Neutrophil (primary cell): ENCODE measurements around the gene AREG.

Experiments
- H3K27ac ChIP-seq: fragments of 200-600 bp; sonication (generic); 2 replicates; pipeline ENCODE4 v1.5.1; 2016; ENCODE audit warnings: mild to moderate bottlenecking, moderate library complexity
- H3K27me3 ChIP-seq: fragments of 200-600 bp; sonication (generic); 2 replicates; pipeline ENCODE4 v1.6.0; 2016; ENCODE audit warnings: mild to moderate bottlenecking
- H3K36me3 ChIP-seq: fragments of 200-600 bp; sonication (generic); 2 replicates; pipeline ENCODE4 v1.5.1; 2017
- H3K4me1 ChIP-seq, 2 experiments: fragments of 200-600 bp in 1 of 2; sonication (generic) in 1 of 2; 1 replicate in 1 of 2; 2 replicates in 1 of 2; pipeline versions ENCODE4 v1.5.1 to v1.6.1; 2013 to 2016; ENCODE audit warnings: low read depth in 1 of 2, low read length in 1 of 2, mild to moderate bottlenecking in 1 of 2, moderate library complexity in 1 of 2; ENCODE audit not compliant: control insufficient read depth in 1 of 2, insufficient read depth in 1 of 2
- H3K4me3 ChIP-seq, 2 experiments: fragments of 200-600 bp in 1 of 2; sonication (generic) in 1 of 2; 1 replicate in 1 of 2; 2 replicates in 1 of 2; pipeline ENCODE4 v1.5.1; 2013 to 2016; ENCODE audit warnings: low read depth in 1 of 2, low read length in 1 of 2, mild to moderate bottlenecking in 1 of 2, moderate library complexity in 1 of 2
- H3K9me3 ChIP-seq: fragments of 200-600 bp; sonication (generic); 2 replicates; pipeline ENCODE4 v1.5.1; 2016
- TF ChIP-seq, protein P1 (sequence below): fragments of 200-600 bp; sonication (generic); IDR thresholded peaks from 2 replicates; pipeline ENCODE4 v1.5.1; 2016; ENCODE audit warnings: antibody characterized with exemption

AREG gene

DNA sequence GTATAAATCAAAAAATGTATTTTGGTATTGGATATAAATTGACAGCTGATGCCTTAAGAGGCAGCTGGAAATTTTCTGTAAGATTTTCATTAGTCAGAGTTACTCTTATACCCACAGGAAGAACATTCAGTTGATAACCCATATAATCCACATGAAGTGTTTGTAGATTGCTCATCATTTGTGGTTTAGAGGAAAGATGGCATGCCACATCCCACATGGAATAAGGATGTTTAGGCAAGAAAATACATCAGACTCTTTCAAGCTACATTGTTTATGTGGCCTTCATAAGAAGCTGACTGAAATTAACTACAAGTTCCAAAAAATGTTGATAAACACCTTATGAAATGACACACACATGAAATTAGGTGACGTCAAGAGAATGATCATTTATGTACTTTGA, 56.6 kb downstream of the AREG start:
- no peaks in the 10 kb centered on the region for H3K9me3 ChIP-seq
- no peak overlapping the region for H3K27ac ChIP-seq
- H3K27me3 ChIP-seq: no peaks in the 10 kb centered on the region
- H3K4me3 ChIP-seq: no peak overlapping the region
- H3K4me1 ChIP-seq: no peaks in the 10 kb centered on the region
- no peaks in the 10 kb centered on the region for H3K36me3 ChIP-seq
- TF ChIP-seq, protein P1, sequence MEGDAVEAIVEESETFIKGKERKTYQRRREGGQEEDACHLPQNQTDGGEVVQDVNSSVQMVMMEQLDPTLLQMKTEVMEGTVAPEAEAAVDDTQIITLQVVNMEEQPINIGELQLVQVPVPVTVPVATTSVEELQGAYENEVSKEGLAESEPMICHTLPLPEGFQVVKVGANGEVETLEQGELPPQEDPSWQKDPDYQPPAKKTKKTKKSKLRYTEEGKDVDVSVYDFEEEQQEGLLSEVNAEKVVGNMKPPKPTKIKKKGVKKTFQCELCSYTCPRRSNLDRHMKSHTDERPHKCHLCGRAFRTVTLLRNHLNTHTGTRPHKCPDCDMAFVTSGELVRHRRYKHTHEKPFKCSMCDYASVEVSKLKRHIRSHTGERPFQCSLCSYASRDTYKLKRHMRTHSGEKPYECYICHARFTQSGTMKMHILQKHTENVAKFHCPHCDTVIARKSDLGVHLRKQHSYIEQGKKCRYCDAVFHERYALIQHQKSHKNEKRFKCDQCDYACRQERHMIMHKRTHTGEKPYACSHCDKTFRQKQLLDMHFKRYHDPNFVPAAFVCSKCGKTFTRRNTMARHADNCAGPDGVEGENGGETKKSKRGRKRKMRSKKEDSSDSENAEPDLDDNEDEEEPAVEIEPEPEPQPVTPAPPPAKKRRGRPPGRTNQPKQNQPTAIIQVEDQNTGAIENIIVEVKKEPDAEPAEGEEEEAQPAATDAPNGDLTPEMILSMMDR: no peak

DNA sequence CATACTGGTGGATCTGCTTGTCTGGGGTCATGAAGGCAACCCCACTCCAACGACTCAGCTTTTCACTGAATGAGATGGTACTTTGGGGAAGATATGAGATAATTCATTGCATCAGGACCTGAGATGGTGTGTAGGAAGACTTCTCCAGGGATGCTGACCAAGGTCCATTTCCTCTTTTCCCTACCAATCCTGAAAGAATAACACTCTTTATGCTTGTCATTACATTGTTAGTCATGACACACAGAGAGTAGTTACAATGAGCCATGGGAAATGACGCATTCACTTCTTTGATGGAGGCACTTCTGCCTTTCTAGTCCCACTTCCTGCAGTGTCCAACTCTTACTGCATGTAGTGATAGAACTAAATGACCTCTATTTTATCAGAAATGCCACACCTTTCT, 58.6 kb downstream of the AREG start:
- TF ChIP-seq, protein P1: no peak
- Histone ChIP-seq H3K9me3 (no peaks in the 10 kb centered on the region), H3K36me3 (no peaks in the 10 kb centered on the region), H3K27ac (no peak overlapping the region), H3K27me3 (no peaks in the 10 kb centered on the region), H3K4me1 (no peaks in the 10 kb centered on the region), H3K4me3 (no peak overlapping the region)

DNA sequence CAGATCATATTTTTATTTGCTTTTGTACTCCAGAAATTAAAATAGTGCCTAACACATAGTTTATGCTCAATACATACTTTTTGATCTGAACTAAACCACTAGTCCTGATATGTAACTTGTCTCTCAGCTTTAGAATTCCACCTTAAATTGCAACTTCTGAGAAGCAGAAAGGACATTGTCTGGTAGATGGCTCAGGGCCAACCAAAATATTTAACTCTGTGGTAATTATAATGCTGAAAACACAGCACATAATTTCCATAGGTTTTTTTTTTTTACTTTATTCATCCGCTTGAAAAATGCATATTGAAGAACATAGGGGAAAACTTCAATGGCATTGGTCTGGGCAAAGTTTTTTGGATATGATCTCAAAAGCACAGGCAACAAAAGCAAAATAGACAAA, 59.3 kb downstream of the AREG start:
- H3K4me3 ChIP-seq: no peak overlapping the region
- no peaks in the 10 kb centered on the region for H3K27me3 ChIP-seq
- no peaks in the 10 kb centered on the region for H3K9me3 ChIP-seq
- TF ChIP-seq, protein P1: no peak
- H3K36me3 ChIP-seq: no peaks in the 10 kb centered on the region
- no peaks in the 10 kb centered on the region for H3K4me1 ChIP-seq
- no peak overlapping the region for H3K27ac ChIP-seq
